ENCODE results near the gene WASF2. TPM values are rescaled to one million over a fixed set of nuclear protein-coding genes. Genes with fewer than 3 reads are reported as not detected.
A peak's percentile ranks its signal among the peaks of the same experiment; 100 is the strongest.

Gene WASF2
- total and polyA plus RNA-seq, 2 donors (not counting 1 experiment from before 2014, with no cell fraction given): 26.3 to 66.9 TPM

GRCh38 chr1:27358038-27358927 lies 131.7 kb downstream of the WASF2 start:
- H3K4me2 ChIP-seq (ENCODE audit: extremely low read depth, insufficient read depth, low read length): no peak overlapping the region
- no peaks in the 10 kb centered on the region for H3K9me3 ChIP-seq (ENCODE audit: control insufficient read depth, insufficient read depth, low read depth, low read length)
- no peak overlapping the region for H3K27ac ChIP-seq (ENCODE audit: insufficient read depth, low read length)
- no peaks in the 10 kb centered on the region for H3K79me2 ChIP-seq (ENCODE audit: control insufficient read depth, insufficient read depth, low read length)
- peaks cover 37% of the 10 kb centered on the region for H3K36me3 ChIP-seq (ENCODE audit: control insufficient read depth, insufficient read depth, low read length)
- DNase-seq (ENCODE audit: low read depth in 2 of 2): no peak
- H3K27me3 ChIP-seq (ENCODE audit: control insufficient read depth, insufficient read depth, low read length): no peaks in the 10 kb centered on the region
- H3K4me1 ChIP-seq (ENCODE audit: control insufficient read depth, extremely low read depth, insufficient read depth, low read length): no peaks in the 10 kb centered on the region
- no peak overlapping the region for H3K9ac ChIP-seq (ENCODE audit: insufficient read depth, low read length)
- TF ChIP-seq EZH2 (IDR thresholded peaks at IDR 0.05; ENCODE audit: low read length, missing control alignments): no peak
- no peak for TF ChIP-seq CTCF (conservative IDR thresholded peaks at IDR 0.05 in 1 of 2, IDR thresholded peaks at IDR 0.05 in 1 of 2; ENCODE audit: low read depth in 1 of 2, low read length in 2 of 2)
- H3K4me3 ChIP-seq (replicated peaks in 1 of 4; ENCODE audit: control extremely low read depth in 1 of 4, insufficient read depth in 1 of 4, low read depth in 3 of 4, low read length in 4 of 4): no peak overlapping the region
- no peak overlapping the region for H2AFZ ChIP-seq (ENCODE audit: low read length)
- H4K20me1 ChIP-seq (ENCODE audit: control insufficient read depth, extremely low read depth, insufficient read depth, low read length): no peaks in the 10 kb centered on the region

GRCh38 chr1:27357281-27358037 lies 132.5 kb downstream of the WASF2 start:
- TF ChIP-seq CTCF (conservative IDR thresholded peaks at IDR 0.05 in 1 of 2, IDR thresholded peaks at IDR 0.05 in 1 of 2; ENCODE audit: low read depth in 1 of 2, low read length in 2 of 2) (peak; percentile 64 to 79), EZH2 (IDR thresholded peaks at IDR 0.05; ENCODE audit: low read length, missing control alignments) (no peak)
- no peaks in the 10 kb centered on the region for H3K27me3 ChIP-seq (ENCODE audit: control insufficient read depth, insufficient read depth, low read length)
- no peak overlapping the region for H3K4me2 ChIP-seq (ENCODE audit: extremely low read depth, insufficient read depth, low read length)
- peak; percentile 45 to 48 for DNase-seq (ENCODE audit: low read depth in 2 of 2)
- no peak overlapping the region for H3K4me3 ChIP-seq (replicated peaks in 1 of 4; ENCODE audit: control extremely low read depth in 1 of 4, insufficient read depth in 1 of 4, low read depth in 3 of 4, low read length in 4 of 4)
- H3K27ac ChIP-seq (ENCODE audit: insufficient read depth, low read length): no peak overlapping the region
- no peak overlapping the region for H2AFZ ChIP-seq (ENCODE audit: low read length)
- H3K36me3 ChIP-seq (ENCODE audit: control insufficient read depth, insufficient read depth, low read length): peaks cover 32% of the 10 kb centered on the region
- H4K20me1 ChIP-seq (ENCODE audit: control insufficient read depth, extremely low read depth, insufficient read depth, low read length): no peaks in the 10 kb centered on the region
- H3K9ac ChIP-seq (ENCODE audit: insufficient read depth, low read length): no peak overlapping the region
- no peaks in the 10 kb centered on the region for H3K79me2 ChIP-seq (ENCODE audit: control insufficient read depth, insufficient read depth, low read length)
- no peaks in the 10 kb centered on the region for H3K9me3 ChIP-seq (ENCODE audit: control insufficient read depth, insufficient read depth, low read depth, low read length)
- H3K4me1 ChIP-seq (ENCODE audit: control insufficient read depth, extremely low read depth, insufficient read depth, low read length): no peaks in the 10 kb centered on the region

- DNase-seq (ENCODE audit: low read depth in 2 of 2): no peak
- no peak overlapping the region for H3K4me3 ChIP-seq (replicated peaks in 1 of 4; ENCODE audit: control extremely low read depth in 1 of 4, insufficient read depth in 1 of 4, low read depth in 3 of 4, low read length in 4 of 4)
- no peaks in the 10 kb centered on the region for H4K20me1 ChIP-seq (ENCODE audit: control insufficient read depth, extremely low read depth, insufficient read depth, low read length)
- H3K79me2 ChIP-seq (ENCODE audit: control insufficient read depth, insufficient read depth, low read length): no peaks in the 10 kb centered on the region
- no peaks in the 10 kb centered on the region for H3K4me1 ChIP-seq (ENCODE audit: control insufficient read depth, extremely low read depth, insufficient read depth, low read length)
- no peaks in the 10 kb centered on the region for H3K27me3 ChIP-seq (ENCODE audit: control insufficient read depth, insufficient read depth, low read length)
- TF ChIP-seq CTCF (conservative IDR thresholded peaks at IDR 0.05 in 1 of 2, IDR thresholded peaks at IDR 0.05 in 1 of 2; ENCODE audit: low read depth in 1 of 2, low read length in 2 of 2) (no peak), EZH2 (IDR thresholded peaks at IDR 0.05; ENCODE audit: low read length, missing control alignments) (no peak)
- H3K27ac ChIP-seq (ENCODE audit: insufficient read depth, low read length): no peak overlapping the region
- no peaks in the 10 kb centered on the region for H3K9me3 ChIP-seq (ENCODE audit: control insufficient read depth, insufficient read depth, low read depth, low read length)
- no peak overlapping the region for H3K4me2 ChIP-seq (ENCODE audit: extremely low read depth, insufficient read depth, low read length)
- no peak overlapping the region for H2AFZ ChIP-seq (ENCODE audit: low read length)
- no peak overlapping the region for H3K9ac ChIP-seq (ENCODE audit: insufficient read depth, low read length)
- H3K36me3 ChIP-seq (ENCODE audit: control insufficient read depth, insufficient read depth, low read length): peaks cover 29% of the 10 kb centered on the region
Observed at GRCh38 chr1:27356619-27357280, 133.2 kb downstream of the WASF2 start.
